Lower leg skin (tissue), 4 donors: ENCODE data around the gene SHC3. TPM values are rescaled to one million over a fixed set of nuclear protein-coding genes. Genes with fewer than 3 reads are reported as not detected.

Experiments used
- DNase-seq, 2 donors: peaks; one replicate each; pipeline ENCODE4 v3.0.0-alpha.2; 2019; ENCODE audit warnings: low spot score in 2 of 2
- H3K4me3 ChIP-seq: fragments of 200-600 bp; sonication (generic); 2 replicates; pipeline ENCODE4 v1.5.1; 2017; ENCODE audit warnings: mild to moderate bottlenecking, low read depth; ENCODE audit not compliant: poor library complexity, severe bottlenecking
- CTCF ChIP-seq, 3 donors: fragments of 450-650 bp; IDR thresholded peaks; one replicate each; pipeline ENCODE4 v1.5.1; 2016; ENCODE audit warnings: antibody characterized with exemption in 3 of 3, mild to moderate bottlenecking in 3 of 3, moderate library complexity in 2 of 3
- POLR2A ChIP-seq, 2 donors: fragments of 450-650 bp; IDR thresholded peaks; one replicate each; pipeline ENCODE4 v1.6.1; 2016 to 2017; ENCODE audit warnings: antibody characterized with exemption in 2 of 2, mild to moderate bottlenecking in 1 of 2, moderate library complexity in 1 of 2
- whole genome bisulfite sequencing, 2 donors: methylation state at CpG; one replicate each; pipeline ENCODE4 v1.1.5; 2018; 5-methylcytosine and 5-hydroxymethylcytosine counted together
- intact Hi-C: fragments of 100-400 bp; cut with DNase I; formaldehyde crosslinking; loops from one replicate; pipeline ENCODE4 v1.15.0; 2023; ENCODE audit warnings: low total_unique reads
- total RNA-seq, 4 donors: library from RNA; depleted of rRNA; stranded (reverse); fragments of >200 nt; gene quantifications; one replicate each; pipeline ENCODE4 v1.1.0, GENCODE V29; 2016

The SHC3 gene
- total RNA-seq, 4 donors from 2014 or later = 0.49 to 3.7 (median 1.7) TPM

DNA sequence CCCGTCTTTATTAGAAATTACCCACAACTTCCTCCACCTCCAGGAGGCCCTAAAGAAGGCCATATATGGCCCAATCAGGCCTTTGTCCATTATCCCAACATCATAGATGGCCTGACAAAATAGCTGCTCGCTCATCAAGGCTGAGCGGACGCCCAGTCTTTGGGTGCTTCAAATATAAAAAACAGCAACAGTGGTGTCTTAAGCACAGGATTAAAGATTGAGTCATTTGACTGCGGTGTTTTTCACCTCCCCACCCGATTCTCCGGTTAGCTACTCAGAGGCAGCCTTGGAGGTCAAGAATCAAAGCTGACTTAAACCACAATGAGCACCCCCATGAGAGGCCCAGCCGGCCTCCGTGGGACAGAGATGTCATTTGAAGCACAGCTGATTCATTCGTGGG is 168.6 kb downstream of the SHC3 start:
- no peak for TF ChIP-seq POLR2A (IDR thresholded peaks at IDR 0.05)
- no peak for TF ChIP-seq CTCF (IDR thresholded peaks at IDR 0.05)
- intact Hi-C loops = no loop called here
- no peak overlapping the region for H3K4me3 ChIP-seq
- DNase-seq = no peak
- 83 to 85% methylated on average over 10 of the region's 10 CpGs for WGBS, 2 donors

DNA sequence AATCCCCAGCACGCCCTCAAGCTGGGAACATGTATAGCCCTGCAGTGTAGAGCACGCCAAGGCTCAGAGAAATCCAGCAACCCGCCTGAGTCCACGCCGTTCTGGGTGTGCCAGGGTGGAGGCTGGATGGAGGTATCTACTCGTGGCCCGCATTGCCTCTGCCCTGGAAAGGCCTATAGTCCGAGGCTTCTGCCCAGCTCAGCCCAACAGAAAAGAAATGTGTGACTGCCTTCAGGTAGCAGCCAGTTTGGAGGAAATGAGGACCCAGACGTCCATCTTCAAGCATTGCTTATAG is 169.1 kb downstream of the SHC3 start:
- no peak overlapping the region for H3K4me3 ChIP-seq
- intact Hi-C loops = no loop called here
- 67 to 76% methylated on average over 9 of the region's 9 CpGs for WGBS, 2 donors
- no peak for TF ChIP-seq POLR2A (IDR thresholded peaks at IDR 0.05)
- DNase-seq = peak in 1 of 2 donors; percentile 81

DNA sequence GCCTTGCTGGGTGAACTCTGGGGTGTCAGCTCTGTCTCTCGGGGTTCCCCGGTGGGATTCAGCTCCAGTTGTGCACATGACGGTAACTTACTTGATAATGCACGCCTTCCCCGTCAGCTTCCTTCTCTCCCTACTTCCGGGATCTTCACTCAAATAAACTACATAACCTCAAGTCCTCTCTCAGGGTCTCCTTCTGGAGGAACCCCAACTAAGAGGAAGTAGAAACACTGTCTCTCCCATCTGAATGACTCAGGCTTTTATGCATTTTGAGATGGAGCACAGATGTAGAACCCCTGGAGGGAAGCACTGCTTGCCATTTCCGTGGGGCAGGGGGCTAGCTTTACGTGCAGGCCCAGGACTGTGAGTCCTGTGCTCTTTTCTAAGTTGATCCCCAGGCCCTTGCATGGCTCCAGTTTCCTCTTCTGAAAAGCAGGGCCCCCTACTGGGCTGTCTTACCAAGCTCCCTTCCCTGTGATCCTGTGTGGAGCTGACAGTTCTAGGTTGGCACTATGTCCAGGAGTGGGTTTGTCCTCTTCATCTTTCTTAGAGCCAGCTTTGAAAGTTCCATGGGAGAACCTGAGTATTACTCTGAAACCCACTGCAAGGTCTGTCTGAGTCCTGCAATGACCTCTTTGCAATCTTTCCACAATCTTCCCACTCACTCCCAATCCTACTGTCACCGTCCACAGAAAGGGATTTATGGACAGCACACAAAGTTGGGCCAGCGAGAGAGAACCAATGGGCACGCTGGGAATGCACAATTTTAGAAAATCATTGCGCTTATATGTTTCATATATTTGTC is 169.7 kb downstream of the SHC3 start:
- peak; percentile 9 to 61 for DNase-seq
- WGBS, 2 donors = 78 to 86% methylated on average over 12 of the region's 12 CpGs
- no peak for TF ChIP-seq CTCF (IDR thresholded peaks at IDR 0.05)
- TF ChIP-seq POLR2A (IDR thresholded peaks at IDR 0.05) = no peak
- intact Hi-C loops = no loop called here
- H3K4me3 ChIP-seq = no peak overlapping the region

- no peak overlapping the region for H3K4me3 ChIP-seq
- DNase-seq = peak; percentile 7 to 80
- TF ChIP-seq POLR2A (IDR thresholded peaks at IDR 0.05) (no peak), CTCF (IDR thresholded peaks at IDR 0.05) (no peak)
- intact Hi-C loops = no loop called here
- 83 to 84% methylated on average over 9 of the region's 9 CpGs for WGBS, 2 donors
Observed at GRCh38 chr9:89008055-89008743, 170.4 kb downstream of the SHC3 start.

- TF ChIP-seq CTCF (IDR thresholded peaks at IDR 0.05) = no peak
- TF ChIP-seq POLR2A (IDR thresholded peaks at IDR 0.05) = no peak
- peak; percentile 8 to 70 for DNase-seq
- 69 to 76% methylated on average over 9 of the region's 9 CpGs for WGBS, 2 donors
- intact Hi-C loops = no loop called here
- H3K4me3 ChIP-seq = no peak overlapping the region
Observed at GRCh38 chr9:89006996-89007967, 171.3 kb downstream of the SHC3 start.

DNA sequence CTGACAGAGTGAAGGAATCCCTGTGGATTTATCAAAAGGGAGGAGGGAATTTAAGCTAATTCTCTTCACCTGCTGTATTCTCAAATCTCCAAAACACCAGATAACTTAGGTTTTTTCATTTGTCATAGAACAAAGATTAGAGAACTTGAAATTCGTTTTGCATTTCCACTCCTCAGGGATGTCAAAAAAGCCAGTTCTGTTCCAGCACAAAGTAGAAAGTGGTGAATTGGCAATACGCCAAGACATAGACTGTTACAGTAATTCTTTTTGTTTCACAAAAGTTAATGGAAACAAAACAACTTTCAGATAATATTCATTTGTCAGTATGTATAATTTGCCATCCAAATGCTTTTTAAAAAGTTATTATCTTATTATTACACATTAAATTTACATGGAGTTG is 172.4 kb downstream of the SHC3 start:
- WGBS, 2 donors = 10 to 11% methylated on average over 2 of the region's 2 CpGs
- no peak overlapping the region for H3K4me3 ChIP-seq
- DNase-seq = no peak
- intact Hi-C loops = no loop called here
- TF ChIP-seq POLR2A (IDR thresholded peaks at IDR 0.05) (no peak), CTCF (IDR thresholded peaks at IDR 0.05) (no peak)
